Glutamatergic neuron (in vitro differentiated cells): Measurements from ENCODE around the gene BPNT1. TPM values are rescaled to one million over a fixed set of nuclear protein-coding genes. Genes with fewer than 3 reads are reported as not detected.

Experiments
- DNase-seq: peaks from one replicate; pipeline ENCODE4 v3.0.0; 2022
- H3K27ac Mint-ChIP-seq: one replicate; pipeline ENCODE4 v1.8.0; 2020; ENCODE audit warnings: mild to moderate bottlenecking, mixed read lengths, inconsistent platforms; ENCODE audit not compliant: unreplicated experiment
- H3K27me3 Mint-ChIP-seq: one replicate; pipeline ENCODE4 v1.8.0; 2020; ENCODE audit warnings: mild to moderate bottlenecking, moderate library complexity, mixed read lengths, inconsistent platforms; ENCODE audit not compliant: unreplicated experiment
- H3K36me3 Mint-ChIP-seq: one replicate; pipeline ENCODE4 v1.8.0; 2020; ENCODE audit warnings: mild to moderate bottlenecking, mixed read lengths, inconsistent platforms; ENCODE audit not compliant: unreplicated experiment
- H3K4me1 Mint-ChIP-seq: one replicate; pipeline ENCODE4 v1.8.0; 2020; ENCODE audit warnings: mild to moderate bottlenecking, low read depth, mixed read lengths, inconsistent platforms; ENCODE audit not compliant: unreplicated experiment
- H3K4me3 Mint-ChIP-seq: one replicate; pipeline ENCODE4 v1.8.0; 2020; ENCODE audit warnings: mild to moderate bottlenecking, mixed read lengths, inconsistent platforms; ENCODE audit not compliant: unreplicated experiment
- H3K9me3 Mint-ChIP-seq: one replicate; pipeline ENCODE4 v1.8.0; 2020; ENCODE audit warnings: mild to moderate bottlenecking, moderate library complexity, mixed read lengths, inconsistent platforms; ENCODE audit not compliant: unreplicated experiment
- total RNA-seq: library from RNA; stranded (reverse); fragmentation: NEBNext Ultra II Directional; extraction: Animal tissue kit (Norgen Biotek cat#: 25700); gene quantifications from one replicate; pipeline ENCODE4 v1.2.1, GENCODE V29; 2021; ENCODE audit not compliant: unreplicated experiment
- TF ChIP-seq, protein P1 (sequence below): fragments of 200-600 bp; sonication (generic); IDR thresholded peaks from one replicate; pipeline ENCODE4 v1.5.0; 2021; ENCODE audit not compliant: partially characterized antibody, unreplicated experiment

BPNT1 gene
- total RNA-seq, 1 donor from 2014 or later, result 26.0 TPM

DNA sequence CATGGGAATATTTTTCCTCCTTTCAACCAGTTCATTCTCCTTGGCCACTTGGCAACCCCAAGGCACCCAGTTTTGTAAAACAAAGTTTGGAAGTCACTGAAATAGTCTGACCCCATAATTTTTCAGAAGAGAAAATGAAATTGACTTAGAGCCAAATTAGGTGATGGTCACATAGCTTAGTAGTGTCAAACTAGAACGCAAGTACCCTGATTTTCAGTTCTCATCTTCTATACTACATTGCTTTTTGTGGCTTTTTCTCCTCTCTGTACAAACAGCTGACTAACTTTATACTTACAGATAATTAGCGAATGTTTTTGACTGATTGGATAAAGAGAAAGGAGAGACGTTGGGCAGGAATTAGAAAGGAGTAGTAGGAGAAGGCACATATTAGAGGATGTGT is 37.5 kb upstream of the BPNT1 start:
- no peak overlapping the region for H3K4me3 Mint-ChIP-seq
- H3K36me3 Mint-ChIP-seq, result no peaks in the 10 kb centered on the region
- H3K4me1 Mint-ChIP-seq, result no peaks in the 10 kb centered on the region
- H3K27me3 Mint-ChIP-seq, result no peaks in the 10 kb centered on the region
- no peaks in the 10 kb centered on the region for H3K9me3 Mint-ChIP-seq
- TF ChIP-seq, protein P1, sequence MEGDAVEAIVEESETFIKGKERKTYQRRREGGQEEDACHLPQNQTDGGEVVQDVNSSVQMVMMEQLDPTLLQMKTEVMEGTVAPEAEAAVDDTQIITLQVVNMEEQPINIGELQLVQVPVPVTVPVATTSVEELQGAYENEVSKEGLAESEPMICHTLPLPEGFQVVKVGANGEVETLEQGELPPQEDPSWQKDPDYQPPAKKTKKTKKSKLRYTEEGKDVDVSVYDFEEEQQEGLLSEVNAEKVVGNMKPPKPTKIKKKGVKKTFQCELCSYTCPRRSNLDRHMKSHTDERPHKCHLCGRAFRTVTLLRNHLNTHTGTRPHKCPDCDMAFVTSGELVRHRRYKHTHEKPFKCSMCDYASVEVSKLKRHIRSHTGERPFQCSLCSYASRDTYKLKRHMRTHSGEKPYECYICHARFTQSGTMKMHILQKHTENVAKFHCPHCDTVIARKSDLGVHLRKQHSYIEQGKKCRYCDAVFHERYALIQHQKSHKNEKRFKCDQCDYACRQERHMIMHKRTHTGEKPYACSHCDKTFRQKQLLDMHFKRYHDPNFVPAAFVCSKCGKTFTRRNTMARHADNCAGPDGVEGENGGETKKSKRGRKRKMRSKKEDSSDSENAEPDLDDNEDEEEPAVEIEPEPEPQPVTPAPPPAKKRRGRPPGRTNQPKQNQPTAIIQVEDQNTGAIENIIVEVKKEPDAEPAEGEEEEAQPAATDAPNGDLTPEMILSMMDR, result no peak
- no peak overlapping the region for H3K27ac Mint-ChIP-seq
- no peak for DNase-seq

DNA sequence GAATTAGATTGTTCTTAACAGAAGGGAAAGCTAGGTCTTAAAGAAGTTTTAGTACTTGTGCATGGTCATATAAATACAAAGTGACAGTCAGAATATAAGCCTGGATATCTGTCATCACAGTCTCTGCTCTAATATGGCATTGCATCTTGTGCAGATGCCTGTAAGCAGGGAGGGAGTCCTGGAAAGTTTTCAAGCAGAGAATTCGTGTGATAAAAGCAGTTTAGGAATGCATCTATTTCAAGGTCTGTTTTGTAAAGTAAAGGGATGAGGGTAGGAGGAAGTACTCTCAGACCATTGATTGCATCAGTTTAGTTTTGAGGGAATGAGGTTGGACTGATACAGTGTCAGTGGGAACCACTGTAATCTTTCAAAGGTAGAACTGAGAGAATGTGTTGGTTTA is 35.0 kb upstream of the BPNT1 start:
- Mint-ChIP-seq H3K4me1 (no peaks in the 10 kb centered on the region), H3K4me3 (no peak overlapping the region), H3K27ac (no peak overlapping the region), H3K9me3 (no peaks in the 10 kb centered on the region), H3K36me3 (no peaks in the 10 kb centered on the region), H3K27me3 (no peaks in the 10 kb centered on the region)
- no peak for DNase-seq
- TF ChIP-seq, protein P1, result no peak

DNA sequence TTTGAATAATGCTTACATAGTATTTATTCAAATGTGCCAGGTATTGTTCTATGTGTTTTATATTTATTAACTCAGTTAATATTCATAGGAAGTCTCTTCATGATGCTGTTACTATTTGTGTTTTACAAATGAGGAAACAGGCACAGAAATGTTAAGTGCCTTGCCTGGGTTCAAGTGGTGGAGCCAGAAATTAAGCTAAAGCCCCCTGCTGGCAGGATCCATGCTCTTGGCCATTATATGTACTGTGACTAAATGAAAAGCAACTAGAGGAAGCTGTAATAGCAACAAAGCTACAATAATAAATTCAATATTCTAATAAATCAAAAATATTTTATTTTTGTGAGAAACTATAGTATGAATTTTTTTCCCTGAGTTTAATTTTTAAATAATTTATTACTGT is 34.3 kb upstream of the BPNT1 start:
- TF ChIP-seq, protein P1, result peak; percentile 30
- Mint-ChIP-seq H3K4me1 (no peaks in the 10 kb centered on the region), H3K27me3 (no peaks in the 10 kb centered on the region), H3K36me3 (no peaks in the 10 kb centered on the region), H3K27ac (no peak overlapping the region), H3K9me3 (no peaks in the 10 kb centered on the region), H3K4me3 (no peak overlapping the region)
- peak; percentile 36 for DNase-seq

DNA sequence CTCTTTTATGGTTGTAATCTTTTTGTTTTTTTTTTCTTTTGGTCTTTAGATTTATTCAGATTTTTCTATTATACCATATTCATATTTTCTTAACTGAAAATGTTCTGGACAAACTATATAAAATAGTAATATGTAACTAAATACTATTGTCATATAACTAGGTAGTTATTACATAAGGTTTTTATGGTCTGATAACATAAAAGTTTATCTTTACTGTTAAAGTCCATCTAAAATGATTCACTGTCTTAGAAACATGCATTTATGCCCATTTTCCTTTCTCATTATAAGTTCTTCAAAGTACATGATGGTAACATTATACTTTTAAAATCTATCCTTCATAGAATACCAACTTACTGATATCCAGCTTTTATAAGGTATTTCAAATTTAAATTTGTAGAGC is 33.5 kb upstream of the BPNT1 start:
- Mint-ChIP-seq H3K36me3 (no peaks in the 10 kb centered on the region), H3K9me3 (no peaks in the 10 kb centered on the region), H3K27ac (no peak overlapping the region), H3K27me3 (no peaks in the 10 kb centered on the region), H3K4me1 (no peaks in the 10 kb centered on the region), H3K4me3 (no peak overlapping the region)
- no peak for DNase-seq
- TF ChIP-seq, protein P1, result no peak

DNA sequence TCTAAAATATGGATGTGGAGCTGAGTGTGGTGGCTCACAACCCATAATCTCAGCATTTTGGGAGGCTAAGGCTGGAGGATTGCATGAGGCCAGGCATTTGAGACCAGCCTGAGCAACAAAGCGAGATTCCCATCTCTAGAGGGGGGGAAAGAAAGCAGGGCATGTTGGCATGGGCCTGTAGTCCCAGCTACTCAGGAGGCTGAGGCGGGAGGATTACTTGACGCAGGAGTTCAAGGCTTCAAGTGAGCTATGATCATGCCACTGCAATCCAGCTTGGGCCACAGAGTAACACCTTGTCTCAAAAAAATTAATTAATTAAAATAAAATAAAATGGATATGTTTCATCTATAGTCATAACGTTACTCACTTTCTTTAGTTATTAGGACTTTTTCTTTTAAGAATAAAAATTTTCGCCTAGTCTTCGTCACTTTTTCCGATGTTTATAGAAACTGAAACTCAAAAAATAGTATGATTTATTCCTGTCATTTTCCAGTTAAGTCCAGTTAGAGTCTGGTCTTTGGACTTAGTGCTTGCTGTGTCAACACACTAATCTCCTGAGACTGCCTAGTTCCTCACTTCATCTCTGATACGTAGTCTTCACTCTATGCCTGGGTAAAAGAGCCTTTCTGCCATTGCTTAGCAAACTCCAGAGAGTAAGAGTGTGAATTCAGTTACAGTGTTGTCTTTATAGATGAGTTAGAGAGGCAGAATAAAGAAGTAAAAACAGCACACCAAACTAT is 32.4 kb upstream of the BPNT1 start:
- no peaks in the 10 kb centered on the region for H3K36me3 Mint-ChIP-seq
- H3K9me3 Mint-ChIP-seq, result no peaks in the 10 kb centered on the region
- H3K27me3 Mint-ChIP-seq, result no peaks in the 10 kb centered on the region
- no peak for DNase-seq
- no peak overlapping the region for H3K27ac Mint-ChIP-seq
- no peaks in the 10 kb centered on the region for H3K4me1 Mint-ChIP-seq
- TF ChIP-seq, protein P1, result no peak
- no peak overlapping the region for H3K4me3 Mint-ChIP-seq
